NCI-H2107 (cell line): ENCODE results near the gene IGFBP2.

Experiments used
- DNase-seq: peaks from one replicate; lab custom pipeline; 2025; lab: John Stamatoyannopoulos, UW

IGFBP2 gene

GRCh38 chr2:216615298-216616082 is 17.7 kb upstream of the IGFBP2 start:
- no peak for DNase-seq

GRCh38 chr2:216616083-216616678 is 17.0 kb upstream of the IGFBP2 start:
- no peak for DNase-seq

- DNase-seq, result no peak
Observed at GRCh38 chr2:216617159-216617815, 15.9 kb upstream of the IGFBP2 start.

- DNase-seq, result no peak
Observed at GRCh38 chr2:216618785-216619184, 14.4 kb upstream of the IGFBP2 start.

- DNase-seq, result peak; percentile 52
Observed at GRCh38 chr2:216619411-216620393, 13.5 kb upstream of the IGFBP2 start.

- DNase-seq, result no peak
Observed at GRCh38 chr2:216620786-216621185, 12.4 kb upstream of the IGFBP2 start.

GRCh38 chr2:216621292-216621691 is 11.9 kb upstream of the IGFBP2 start:
- peak; percentile 31 for DNase-seq

GRCh38 chr2:216622526-216622925 is 10.7 kb upstream of the IGFBP2 start:
- peak; percentile 32 for DNase-seq

- DNase-seq, result no peak
Observed at GRCh38 chr2:216624251-216624650, 9.0 kb upstream of the IGFBP2 start.

- DNase-seq, result no peak
Observed at GRCh38 chr2:216626168-216626874, 6.9 kb upstream of the IGFBP2 start.

- no peak for DNase-seq
Observed at GRCh38 chr2:216626875-216627245, 6.4 kb upstream of the IGFBP2 start.

- DNase-seq, result no peak
Observed at GRCh38 chr2:216629784-216630183, 3.4 kb upstream of the IGFBP2 start.

GRCh38 chr2:216632346-216632951 is 771 bp upstream of the IGFBP2 start:
- no peak for DNase-seq

GRCh38 chr2:216633616-216634369 is 573 bp downstream of the IGFBP2 start:
- no peak for DNase-seq

GRCh38 chr2:216634370-216635148 is 1.3 kb downstream of the IGFBP2 start:
- no peak for DNase-seq

- DNase-seq, result no peak
Observed at GRCh38 chr2:216635171-216635570, 2.0 kb downstream of the IGFBP2 start.

- no peak for DNase-seq
Observed at GRCh38 chr2:216635701-216636550, 2.7 kb downstream of the IGFBP2 start.
